K562 (cell line): ENCODE data around the gene CELA1. TPM values are rescaled to one million over a fixed set of nuclear protein-coding genes. Genes with fewer than 3 reads are reported as not detected.
A peak's percentile ranks its signal among the peaks of the same experiment; 100 is the strongest.

ENCODE experiments used
- ATAC-seq: fragments of 200-7000 bp; cut with Tn5 transposase; 3 replicates; pipeline ENCODE4 v1.9.1; 2020; ENCODE audit warnings: moderate library complexity
- BruUV-seq: library from RNA; stranded (reverse); fragments of 400-500 nt; replicated peaks from 2 replicates; lab custom pipeline; 2021; lab: Mats Ljungman, UMichigan
- CTCF ChIA-PET: fragments of 300-600 bp; formaldehyde crosslinking; extraction: SDS; loops from one replicate; lab custom pipeline; 2021; ENCODE audit warnings: low intra/inter-chr PET ratio; lab: Yijun Ruan, JAX
- POLR2A ChIA-PET: fragments of 300-600, 350-650 bp; sonication (Branson Sonifier 250); formaldehyde crosslinking; extraction: SDS; loops from one replicate; lab custom pipeline; 2021; ENCODE audit warnings: antibody characterized with exemption, inconsistent platforms; lab: Yijun Ruan, JAX
- DNase-seq, 4 experiments: peaks; one replicate each; pipeline versions ENCODE4 v3.0.0 to v3.0.0-alpha.2; 2011 to 2018; ENCODE audit warnings: low spot score in 3 of 4, mixed read lengths in 3 of 4; ENCODE audit errors: extremely low read depth in 1 of 4
- FAIRE-seq: peaks from 2 replicates; lab custom pipeline; 2011; peaks lifted over from hg19 to GRCh38; lab: Jason Lieb, UNC
- H2AFZ ChIP-seq: 2 replicates; pipeline ENCODE4 v1.6.0; 2011; ENCODE audit warnings: low read depth, low read length, control low read depth, inconsistent platforms
- H3K27ac ChIP-seq: fragments of 200-600 bp; 3 replicates; pipeline ENCODE4 v1.8.0; 2011; ENCODE audit warnings: low read depth, mild to moderate bottlenecking, control low read depth, inconsistent platforms, low read length, moderate library complexity, mixed read lengths; ENCODE audit errors: extremely low read depth
- H3K27me3 ChIP-seq, 2 experiments: fragments of 300-600 bp in 1 of 2; 2 replicates in 1 of 2; 3 replicates in 1 of 2; pipeline versions ENCODE4 v1.6.0 to v1.8.0; 2011; ENCODE audit warnings: inconsistent platforms in 2 of 2, low read length in 2 of 2, mild to moderate bottlenecking in 1 of 2, mixed read lengths in 1 of 2, moderate library complexity in 1 of 2; ENCODE audit not compliant: control insufficient read depth in 2 of 2, insufficient read depth in 2 of 2
- H3K36me3 ChIP-seq: fragments of 300-600 bp; 3 replicates; pipeline ENCODE4 v1.8.0; 2011; ENCODE audit warnings: mild to moderate bottlenecking, low read length, inconsistent platforms; ENCODE audit not compliant: control insufficient read depth, insufficient read depth
- H3K4me1 ChIP-seq, 2 experiments: fragments of 200-600 bp in 1 of 2; replicated peaks in 1 of 2; 2 replicates in 1 of 2; 3 replicates in 1 of 2; pipeline versions ENCODE4 v1.5.1 to v1.8.0; 2011; ENCODE audit warnings: inconsistent platforms in 2 of 2, low read length in 2 of 2, mild to moderate bottlenecking in 1 of 2, mixed read lengths in 1 of 2, moderate library complexity in 1 of 2; ENCODE audit not compliant: control insufficient read depth in 2 of 2, insufficient read depth in 2 of 2
- H3K4me2 ChIP-seq: 2 replicates; pipeline ENCODE4 v1.6.1; 2011; ENCODE audit warnings: low read length, control low read depth, inconsistent platforms, mixed read lengths; ENCODE audit not compliant: insufficient read depth
- H3K4me3 ChIP-seq: fragments of 200-600 bp; sonication (generic), shearing (Covaris generic); 2 replicates; pipeline ENCODE4 v1.5.1; 2016; ENCODE audit warnings: control low read depth, inconsistent platforms
- H3K79me2 ChIP-seq: fragments of 200-600 bp; 3 replicates; pipeline ENCODE4 v1.8.0; 2011; ENCODE audit warnings: low read length, inconsistent platforms; ENCODE audit not compliant: control insufficient read depth, insufficient read depth
- H3K9ac ChIP-seq, 2 experiments: 2 replicates each; pipeline versions ENCODE4 v1.6.0 to v1.6.1; 2011; ENCODE audit warnings: low read depth in 2 of 2, low read length in 2 of 2, control low read depth in 1 of 2, inconsistent platforms in 1 of 2, mild to moderate bottlenecking in 1 of 2, mixed read lengths in 1 of 2; ENCODE audit not compliant: insufficient read depth in 1 of 2
- H3K9me1 ChIP-seq: one replicate; pipeline ENCODE4 v1.6.0; 2011; ENCODE audit warnings: inconsistent platforms, mild to moderate bottlenecking, low read length, moderate library complexity; ENCODE audit not compliant: control insufficient read depth, insufficient read depth
- H3K9me3 ChIP-seq: replicated peaks from 2 replicates; pipeline ENCODE4 v1.5.1; 2011; ENCODE audit warnings: low read depth, low read length, inconsistent platforms; ENCODE audit not compliant: control insufficient read depth, insufficient read depth
- H4K20me1 ChIP-seq: replicated peaks from 2 replicates; pipeline ENCODE4 v1.6.1; 2011; ENCODE audit warnings: low read length, inconsistent platforms, mixed read lengths; ENCODE audit not compliant: control insufficient read depth, insufficient read depth
- EZH2 ChIP-seq: IDR thresholded peaks from 2 replicates; pipeline ENCODE4 v1.6.1; 2012; ENCODE audit warnings: low read depth, mild to moderate bottlenecking, inconsistent platforms, low read length, borderline replicate concordance
- FIP1L1 ChIP-seq: fragments of 200-400 bp; formaldehyde crosslinking; IDR thresholded peaks from 2 replicates; pipeline ENCODE4 v1.6.1; 2018; ENCODE audit warnings: mild to moderate bottlenecking, low read depth, low read length; ENCODE audit not compliant: poor library complexity, severe bottlenecking
- MBD1 ChIP-seq: fragments of 250-450 bp; sonication (Bioruptor Pico); IDR thresholded peaks from 2 replicates; pipeline ENCODE4 v1.8.0; 2022; ENCODE audit warnings: inconsistent platforms
- MCM3 ChIP-seq: fragments of 450-650 bp; IDR thresholded peaks from 2 replicates; pipeline ENCODE4 v1.6.1; 2016
- PCBP1 ChIP-seq: fragments of 200-400 bp; formaldehyde crosslinking; IDR thresholded peaks from 2 replicates; pipeline ENCODE4 v1.6.1; 2018; ENCODE audit warnings: mild to moderate bottlenecking, low read depth, low read length; ENCODE audit not compliant: poor library complexity, severe bottlenecking
- SNIP1 ChIP-seq: fragments of 450-650 bp; IDR thresholded peaks from 2 replicates; pipeline ENCODE4 v1.7.1; 2017; ENCODE audit warnings: low read depth, mild to moderate bottlenecking
- ZBTB33 ChIP-seq: sonication (generic); formaldehyde crosslinking; IDR thresholded peaks from 2 replicates; pipeline ENCODE4 v1.8.1; 2023; ENCODE audit warnings: mild to moderate bottlenecking, missing genetic modification reagents
- ZFP1 ChIP-seq: fragments of 450-650 bp; formaldehyde crosslinking; IDR thresholded peaks from 2 replicates; pipeline ENCODE4 v1.4.0; 2020; ENCODE audit warnings: mild to moderate bottlenecking, mixed read lengths
- ZKSCAN1 ChIP-seq: fragments of 150-350 bp; IDR thresholded peaks from 2 replicates; pipeline ENCODE4 v1.6.1; 2016; ENCODE audit warnings: low read depth, low read length
- ZNF695 ChIP-seq: fragments of 450-650 bp; formaldehyde crosslinking; IDR thresholded peaks from 2 replicates; pipeline ENCODE4 v1.4.0; 2020; ENCODE audit warnings: mild to moderate bottlenecking, moderate library complexity
- WGBS: fragments of 100-300 bp; shearing (Covaris generic); methylation state at CpG from one replicate; pipeline ENCODE4 v1.1.6; 2016; ENCODE audit warnings: low coverage, mixed read lengths; ENCODE audit not compliant: insufficient coverage; ENCODE audit errors: missing lambda C conversion rate; 5-methylcytosine and 5-hydroxymethylcytosine counted together
- in situ Hi-C: fragments of 300-500 bp; cut with MboI; formaldehyde crosslinking; loops from 4 replicates; pipeline ENCODE4 v1.15.0; 2018; ENCODE audit warnings: inconsistent platforms, mixed read lengths
- intact Hi-C: fragments of 100-400 bp; cut with micrococcal nuclease; formaldehyde crosslinking; loops from 2 replicates; pipeline ENCODE4 v1.14.2; 2022
- polyA plus RNA-seq, 8 experiments: library from polyadenylated mRNA; depleted of rRNA in 4 of 8; stranded (reverse) in 5 of 8; unstranded in 3 of 8; fragments of >200 nt; fragmentation: Nextera tagmentation in 2 of 8; fragmentation: Illumina TruSeq in 1 of 8; extraction: Ambion mirVana in 2 of 8; extraction: Trizol in 1 of 8; gene quantifications; 2 replicates each; pipeline versions ENCODE4 v1.2.1 to v1.2.3, GENCODE V29; 2011 to 2014; ENCODE audit warnings: inconsistent platforms in 1 of 8, missing spikeins in 1 of 8
- total RNA-seq, 7 experiments: library from RNA; depleted of rRNA in 6 of 7; stranded (reverse); fragments of >200 nt in 6 of 7; fragmentation: Illumina TruSeq in 2 of 7; extraction: Trizol in 2 of 7; gene quantifications; 2 replicates each; pipeline versions ENCODE4 v1.2.1 to v1.2.3, GENCODE V29; 2011 to 2021; ENCODE audit warnings: low replicate concordance in 1 of 7
- TF ChIP-seq, protein P1 (sequence below): fragments of 250-450 bp; sonication (Bioruptor Pico); IDR thresholded peaks from 2 replicates; pipeline ENCODE4 v1.4.0; 2020; ENCODE audit warnings: mild to moderate bottlenecking, moderate library complexity
- TF ChIP-seq, protein P2 (sequence below): fragments of 450-650 bp; IDR thresholded peaks from 2 replicates; pipeline ENCODE4 v1.6.1; 2018; ENCODE audit warnings: mild to moderate bottlenecking, low read depth; ENCODE audit not compliant: partially characterized antibody

The CELA1 gene
- total and polyA plus RNA-seq, 9 of the 15 experiments (the other 6 are each of a cell fraction or from before 2014, with no cell fraction given): 0.06 to 0.27 (median 0.22) TPM; not detected in 6

- FAIRE-seq (no peak), ATAC-seq (no peak), DNase-seq (no peak)
- POLR2A ChIA-PET: no interaction called here
- no peaks in the 10 kb centered on the region for H3K36me3 ChIP-seq
- intact Hi-C loops: no loop called here
- no peaks in the 10 kb centered on the region for H4K20me1 ChIP-seq
- H3K27me3 ChIP-seq: no peaks in the 10 kb centered on the region
- peaks cover 48 to 75% of the 10 kb centered on the region in 2 experiments for H3K4me1 ChIP-seq
- H2AFZ ChIP-seq: peak within 1 kb of the TSS; percentile 88
- CTCF ChIA-PET: no interaction called here
- no TSS peak for BruUV-seq
- H3K9me1 ChIP-seq: no peaks in the 10 kb centered on the region
- H3K9me3 ChIP-seq: no peaks in the 10 kb centered on the region
- TF ChIP-seq FIP1L1 (peak; percentile 40), PCBP1 (peak; percentile 31), ZFP1 (no peak), ZNF695 (CRISPR knock-in tag) (no peak), ZBTB33 (CRISPR knock-in tag) (peak; percentile 21; the same call in 1 of the 2 replicates), MCM3 (no peak), MBD1 (CRISPR knock-in tag) (no peak), SNIP1 (no peak), EZH2 (no peak), ZKSCAN1 (no peak)
- TF ChIP-seq, protein P1, sequence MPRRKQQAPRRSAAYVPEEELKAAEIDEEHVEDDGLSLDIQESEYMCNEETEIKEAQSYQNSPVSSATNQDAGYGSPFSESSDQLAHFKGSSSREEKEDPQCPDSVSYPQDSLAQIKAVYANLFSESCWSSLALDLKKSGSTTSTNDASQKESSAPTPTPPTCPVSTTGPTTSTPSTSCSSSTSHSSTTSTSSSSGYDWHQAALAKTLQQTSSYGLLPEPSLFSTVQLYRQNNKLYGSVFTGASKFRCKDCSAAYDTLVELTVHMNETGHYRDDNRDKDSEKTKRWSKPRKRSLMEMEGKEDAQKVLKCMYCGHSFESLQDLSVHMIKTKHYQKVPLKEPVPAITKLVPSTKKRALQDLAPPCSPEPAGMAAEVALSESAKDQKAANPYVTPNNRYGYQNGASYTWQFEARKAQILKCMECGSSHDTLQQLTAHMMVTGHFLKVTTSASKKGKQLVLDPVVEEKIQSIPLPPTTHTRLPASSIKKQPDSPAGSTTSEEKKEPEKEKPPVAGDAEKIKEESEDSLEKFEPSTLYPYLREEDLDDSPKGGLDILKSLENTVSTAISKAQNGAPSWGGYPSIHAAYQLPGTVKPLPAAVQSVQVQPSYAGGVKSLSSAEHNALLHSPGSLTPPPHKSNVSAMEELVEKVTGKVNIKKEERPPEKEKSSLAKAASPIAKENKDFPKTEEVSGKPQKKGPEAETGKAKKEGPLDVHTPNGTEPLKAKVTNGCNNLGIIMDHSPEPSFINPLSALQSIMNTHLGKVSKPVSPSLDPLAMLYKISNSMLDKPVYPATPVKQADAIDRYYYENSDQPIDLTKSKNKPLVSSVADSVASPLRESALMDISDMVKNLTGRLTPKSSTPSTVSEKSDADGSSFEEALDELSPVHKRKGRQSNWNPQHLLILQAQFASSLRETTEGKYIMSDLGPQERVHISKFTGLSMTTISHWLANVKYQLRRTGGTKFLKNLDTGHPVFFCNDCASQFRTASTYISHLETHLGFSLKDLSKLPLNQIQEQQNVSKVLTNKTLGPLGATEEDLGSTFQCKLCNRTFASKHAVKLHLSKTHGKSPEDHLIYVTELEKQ (CRISPR knock-in tag): no peak
- TF ChIP-seq, protein P2, sequence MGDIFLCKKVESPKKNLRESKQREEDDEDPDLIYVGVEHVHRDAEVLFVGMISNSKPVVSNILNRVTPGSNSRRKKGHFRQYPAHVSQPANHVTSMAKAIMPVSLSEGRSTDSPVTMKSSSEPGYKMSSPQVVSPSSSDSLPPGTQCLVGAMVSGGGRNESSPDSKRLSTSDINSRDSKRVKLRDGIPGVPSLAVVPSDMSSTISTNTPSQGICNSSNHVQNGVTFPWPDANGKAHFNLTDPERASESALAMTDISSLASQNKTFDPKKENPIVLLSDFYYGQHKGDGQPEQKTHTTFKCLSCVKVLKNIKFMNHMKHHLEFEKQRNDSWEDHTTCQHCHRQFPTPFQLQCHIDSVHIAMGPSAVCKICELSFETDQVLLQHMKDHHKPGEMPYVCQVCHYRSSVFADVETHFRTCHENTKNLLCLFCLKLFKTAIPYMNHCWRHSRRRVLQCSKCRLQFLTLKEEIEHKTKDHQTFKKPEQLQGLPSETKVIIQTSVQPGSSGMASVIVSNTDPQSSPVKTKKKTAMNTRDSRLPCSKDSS: no peak
- no peak within 1 kb of the TSS for H3K4me2 ChIP-seq
- H3K4me3 ChIP-seq: no peak within 1 kb of the TSS
- no peak within 1 kb of the TSS for H3K9ac ChIP-seq
- H3K27ac ChIP-seq: no peak within 1 kb of the TSS
- WGBS: 98% methylated on average over 40 of the region's 60 CpGs
- H3K79me2 ChIP-seq: no peaks in the 10 kb centered on the region
- in situ Hi-C loops: no loop called here
These were observed 22.2 kb downstream of the CELA1 start, which contains the start of gene BIN2 for GRCh38 chr12:51323966-51324895. TSS of gene BIN2 (minus strand) at chr12:51324174. CDS start at chr12:51324102, 72 bp downstream.
